Measurements from ENCODE around the gene RMND5A. TPM values are rescaled to one million over a fixed set of nuclear protein-coding genes. Genes with fewer than 3 reads are reported as not detected.
"Not testable (repeated sequence)": the region's sequence is repeated elsewhere in the genome, so short reads cannot be mapped to it uniquely, and the experiment has no call there.

RMND5A gene
- total and polyA plus RNA-seq, 5 donors = 28.3 to 68.1 (median 64.4) TPM

DNA sequence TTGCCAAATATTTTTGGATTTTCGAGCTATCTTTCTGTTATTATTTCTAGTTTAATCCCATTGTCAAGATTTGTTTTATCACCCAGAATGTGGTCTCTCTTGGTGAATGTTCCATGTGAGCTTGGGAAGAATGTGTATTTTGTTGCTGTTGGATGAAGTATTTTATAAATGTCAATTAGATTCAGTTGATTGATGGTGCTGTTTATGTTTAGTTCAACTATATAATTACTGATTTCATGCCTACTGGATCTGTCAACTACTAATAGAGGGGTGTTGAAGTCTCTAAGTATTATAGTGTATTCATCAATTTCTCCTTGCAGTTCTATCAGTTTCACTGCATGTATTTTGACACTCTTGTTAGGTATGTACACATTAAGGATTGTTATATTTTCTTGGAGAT lies 34.7 kb upstream of the RMND5A start:
- H3K4me3 ChIP-seq (ENCODE audit: low read length) = no peak overlapping the region
- DNase-seq = no peak
- no peak for ATAC-seq
- H3K27ac ChIP-seq (ENCODE audit: low read length) = no peak overlapping the region
- no peaks in the 10 kb centered on the region for H3K9me3 ChIP-seq (ENCODE audit: control insufficient read depth, low read length)
- 85% methylated on average over 1 of the region's 1 CpG for WGBS
- H3K27me3 ChIP-seq (ENCODE audit: control insufficient read depth, insufficient read depth) = no peaks in the 10 kb centered on the region
- intact Hi-C loops (cut with DNase I) = no loop called here
- no peaks in the 10 kb centered on the region for H3K4me1 ChIP-seq (ENCODE audit: control insufficient read depth, insufficient read depth, low read length)

DNA sequence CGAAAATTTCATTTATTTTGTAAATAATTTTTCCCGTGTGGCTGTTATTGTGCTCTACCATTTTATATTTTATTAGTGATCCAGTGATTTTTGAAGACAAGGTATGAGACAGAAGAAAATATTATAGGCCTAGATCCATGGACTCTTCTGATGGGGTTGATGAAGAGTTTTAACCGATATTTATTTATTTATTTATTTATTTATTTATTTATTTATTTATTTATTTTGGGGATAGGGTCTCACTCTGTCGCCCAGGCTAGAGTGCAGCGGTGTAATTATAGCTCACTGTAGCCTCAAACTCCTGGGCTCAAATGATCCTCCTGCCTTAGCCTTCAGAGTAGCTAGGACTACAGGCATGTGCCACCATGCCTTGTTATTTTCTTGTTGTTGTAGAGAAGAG lies 33.6 kb upstream of the RMND5A start:
- ATAC-seq (no peak), DNase-seq (no peak)
- intact Hi-C loops (cut with DNase I) = no loop called here
- WGBS = 95% methylated on average over 5 of the region's 5 CpGs
- Histone ChIP-seq H3K27me3 (ENCODE audit: control insufficient read depth, insufficient read depth) (no peaks in the 10 kb centered on the region), H3K27ac (ENCODE audit: low read length) (no peak overlapping the region), H3K4me1 (ENCODE audit: control insufficient read depth, insufficient read depth, low read length) (no peaks in the 10 kb centered on the region), H3K9me3 (ENCODE audit: control insufficient read depth, low read length) (no peaks in the 10 kb centered on the region), H3K4me3 (ENCODE audit: low read length) (no peak overlapping the region)

DNA sequence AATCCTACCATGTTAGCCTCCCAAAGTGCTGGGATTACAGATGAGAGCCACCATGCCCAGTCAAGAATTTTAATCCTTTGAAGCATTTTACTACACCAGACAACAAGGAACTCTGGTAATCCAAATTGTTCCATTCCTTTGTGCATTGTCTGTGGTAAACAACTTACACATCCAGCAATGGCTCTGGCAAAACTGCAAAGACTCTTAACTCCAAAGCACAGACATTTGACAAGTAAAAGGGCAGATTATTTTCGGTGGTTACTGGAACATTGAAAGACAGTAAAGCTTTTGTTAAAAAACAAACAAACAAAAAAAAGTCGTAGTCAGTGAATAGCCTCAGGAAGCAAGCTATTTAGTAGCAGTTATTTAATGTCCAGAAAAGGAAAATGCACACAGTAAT lies 33.2 kb upstream of the RMND5A start:
- 70% methylated on average over 2 of the region's 2 CpGs for WGBS
- DNase-seq = no peak
- Histone ChIP-seq H3K4me1 (ENCODE audit: control insufficient read depth, insufficient read depth, low read length) (no peaks in the 10 kb centered on the region), H3K27ac (ENCODE audit: low read length) (no peak overlapping the region), H3K4me3 (ENCODE audit: low read length) (no peak overlapping the region), H3K27me3 (ENCODE audit: control insufficient read depth, insufficient read depth) (no peaks in the 10 kb centered on the region), H3K9me3 (ENCODE audit: control insufficient read depth, low read length) (no peaks in the 10 kb centered on the region)
- intact Hi-C loops (cut with DNase I) = no loop called here
- no peak for ATAC-seq

DNA sequence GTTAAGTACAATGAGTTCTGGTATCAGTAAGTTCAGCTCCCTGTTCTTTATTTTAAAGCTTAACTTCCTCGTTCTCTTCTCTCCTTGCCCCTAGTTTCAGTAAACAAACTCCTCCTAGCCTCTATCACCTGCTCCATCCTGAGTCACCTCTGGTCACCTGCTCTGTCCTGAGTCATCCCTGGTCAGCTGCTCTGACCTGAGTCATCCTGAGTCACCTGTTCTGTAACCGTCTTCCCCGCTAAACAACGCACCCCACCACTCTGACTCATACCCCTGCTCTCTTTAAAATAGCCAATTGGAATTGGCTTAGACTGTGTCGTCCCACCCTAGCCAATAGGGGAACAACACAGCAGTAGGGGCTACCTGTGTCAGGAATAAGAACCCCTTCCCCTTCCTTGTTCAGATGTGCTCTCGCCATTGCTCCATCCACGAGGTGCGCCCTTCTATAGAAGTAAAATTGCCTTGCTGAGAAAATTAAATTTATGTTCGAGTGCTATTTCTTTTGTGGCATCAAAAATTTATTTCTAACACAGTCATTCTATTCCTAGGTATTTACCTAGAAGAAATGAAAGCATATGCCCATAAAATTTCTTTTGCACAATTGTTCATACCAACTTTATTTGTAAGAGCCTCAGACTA lies 24.9 kb upstream of the RMND5A start:
- WGBS = 91% methylated on average over 9 of the region's 9 CpGs
- intact Hi-C loops (cut with DNase I) = loop anchor here in 1 of 4 donors (10.0 kb wide), 1 partner anchor 50 kb away; no protein-coding TSS in a partner anchor
- no peaks in the 10 kb centered on the region for H3K4me1 ChIP-seq (ENCODE audit: control insufficient read depth, insufficient read depth, low read length)

DNA sequence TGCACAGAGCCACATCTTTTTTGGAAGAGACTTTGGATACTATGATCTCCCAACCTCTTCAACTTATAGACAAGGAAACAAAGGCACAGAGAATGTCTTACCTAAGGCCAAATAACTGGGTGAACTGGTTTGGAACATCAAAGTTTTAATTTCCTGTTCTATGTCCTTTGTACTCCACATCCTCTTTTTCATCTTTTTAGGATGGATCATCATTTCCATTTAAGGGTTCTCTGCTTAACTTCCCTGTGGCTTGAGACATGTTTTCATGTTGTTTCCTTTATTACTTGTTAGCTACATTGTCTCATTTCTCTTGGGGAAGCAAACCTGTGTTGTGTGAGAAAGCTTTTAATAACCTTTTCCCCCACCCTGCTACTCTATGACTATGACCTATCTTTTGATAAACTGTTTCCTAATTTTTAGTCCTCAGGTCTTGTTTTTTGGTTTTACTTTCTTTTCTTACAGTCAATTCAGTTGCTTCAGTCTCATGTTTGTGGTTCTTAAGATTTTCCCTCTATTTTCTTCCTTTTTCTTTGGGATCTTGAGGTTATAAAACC lies 22.5 kb upstream of the RMND5A start:
- intact Hi-C loops (cut with DNase I) = loop anchor here in 1 of 4 donors (10.0 kb wide), 1 partner anchor 53 kb away; no protein-coding TSS in a partner anchor
- Histone ChIP-seq H3K4me1 (ENCODE audit: control insufficient read depth, insufficient read depth, low read length) (no peaks in the 10 kb centered on the region), H3K4me3 (ENCODE audit: low read length) (no peak overlapping the region), H3K27me3 (ENCODE audit: control insufficient read depth, insufficient read depth) (no peaks in the 10 kb centered on the region), H3K9me3 (ENCODE audit: control insufficient read depth, low read length) (no peaks in the 10 kb centered on the region), H3K27ac (ENCODE audit: low read length) (no peak overlapping the region)
- no peak for ATAC-seq
- DNase-seq = no peak

More for the DNA sequence above, 24.9 kb upstream of the RMND5A start:
- Histone ChIP-seq H3K27me3 (ENCODE audit: control insufficient read depth, insufficient read depth) (no peaks in the 10 kb centered on the region), H3K27ac (ENCODE audit: low read length) (no peak overlapping the region), H3K9me3 (ENCODE audit: control insufficient read depth, low read length) (no peaks in the 10 kb centered on the region), H3K4me3 (ENCODE audit: low read length) (no peak overlapping the region)
- ATAC-seq (no peak), DNase-seq (no peak)

DNA sequence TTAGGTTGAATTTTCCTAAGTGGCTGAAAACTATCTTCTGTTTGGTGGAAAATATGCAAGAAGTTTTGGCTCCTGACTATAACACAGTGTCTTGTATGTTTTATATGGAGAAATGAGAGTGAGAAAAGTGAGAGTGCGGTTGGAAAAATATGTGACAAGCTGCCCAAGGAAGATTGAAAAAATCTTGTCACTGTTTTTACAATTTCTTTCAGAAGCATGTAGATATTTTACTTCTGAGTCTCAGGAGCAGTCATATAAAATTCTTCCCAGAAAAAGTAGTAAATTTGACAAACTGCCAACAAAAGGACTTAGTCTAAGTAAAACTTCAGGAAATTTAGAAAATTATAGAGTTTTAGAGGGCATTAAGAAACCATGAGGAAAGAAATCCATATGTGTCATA lies 19.4 kb upstream of the RMND5A start:
- Histone ChIP-seq H3K27me3 (ENCODE audit: control insufficient read depth, insufficient read depth) (no peaks in the 10 kb centered on the region), H3K4me1 (ENCODE audit: control insufficient read depth, insufficient read depth, low read length) (no peaks in the 10 kb centered on the region), H3K27ac (ENCODE audit: low read length) (no peak overlapping the region), H3K9me3 (ENCODE audit: control insufficient read depth, low read length) (no peaks in the 10 kb centered on the region), H3K4me3 (ENCODE audit: low read length) (no peak overlapping the region)
- DNase-seq (no peak), ATAC-seq (no peak)
- intact Hi-C loops (cut with DNase I) = loop anchor here in 1 of 4 donors (10.0 kb wide), 1 partner anchor 76 kb away; the partner anchor contains the start of gene RNF103
- 70% methylated on average over 1 of the region's 1 CpG for WGBS

DNA sequence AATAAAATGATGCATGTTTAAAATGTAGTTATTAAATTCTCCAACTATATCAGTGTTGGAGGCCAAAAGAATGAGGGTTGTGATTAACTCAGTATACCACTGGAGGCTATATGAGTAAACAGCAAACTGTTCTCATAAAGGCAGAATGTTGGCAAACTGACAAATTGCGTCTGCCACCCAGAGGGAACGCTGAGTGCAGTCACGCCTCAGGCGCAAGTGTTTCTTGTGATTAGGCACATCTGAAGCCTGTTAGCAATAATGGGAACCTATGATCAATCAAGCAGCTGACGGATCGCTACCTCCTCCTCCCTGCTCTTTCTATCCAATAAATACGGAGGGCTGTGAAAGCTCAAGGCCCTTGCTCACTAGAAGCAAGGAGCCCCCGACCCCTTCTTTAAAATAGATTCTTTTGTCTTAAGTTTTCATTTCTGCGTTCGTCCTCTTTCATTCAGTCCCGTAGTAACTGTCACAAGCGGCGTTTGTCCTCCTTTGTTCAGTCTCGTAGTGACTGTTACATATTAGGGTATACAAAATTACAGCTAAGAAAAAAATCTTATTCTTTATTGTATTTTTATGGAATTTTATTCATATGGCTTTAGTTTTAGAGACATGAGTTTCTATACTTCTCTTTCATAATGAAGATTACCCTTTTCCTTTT lies 16.3 kb upstream of the RMND5A start:
- ATAC-seq (peak; percentile 48 to 52), DNase-seq (peak in 1 of 3 donors; percentile 78)
- Histone ChIP-seq H3K4me1 (ENCODE audit: control insufficient read depth, insufficient read depth, low read length) (no peaks in the 10 kb centered on the region), H3K9me3 (ENCODE audit: control insufficient read depth, low read length) (no peaks in the 10 kb centered on the region), H3K27ac (ENCODE audit: low read length) (peak overlapping the region; percentile 93), H3K27me3 (ENCODE audit: control insufficient read depth, insufficient read depth) (no peaks in the 10 kb centered on the region), H3K4me3 (ENCODE audit: low read length) (no peak overlapping the region)
- intact Hi-C loops (cut with DNase I) = loop anchor here in 1 of 4 donors (10.0 kb wide), 1 partner anchor 79 kb away; the partner anchor contains the start of gene RNF103
- WGBS = 52% methylated on average over 14 of the region's 14 CpGs

DNA sequence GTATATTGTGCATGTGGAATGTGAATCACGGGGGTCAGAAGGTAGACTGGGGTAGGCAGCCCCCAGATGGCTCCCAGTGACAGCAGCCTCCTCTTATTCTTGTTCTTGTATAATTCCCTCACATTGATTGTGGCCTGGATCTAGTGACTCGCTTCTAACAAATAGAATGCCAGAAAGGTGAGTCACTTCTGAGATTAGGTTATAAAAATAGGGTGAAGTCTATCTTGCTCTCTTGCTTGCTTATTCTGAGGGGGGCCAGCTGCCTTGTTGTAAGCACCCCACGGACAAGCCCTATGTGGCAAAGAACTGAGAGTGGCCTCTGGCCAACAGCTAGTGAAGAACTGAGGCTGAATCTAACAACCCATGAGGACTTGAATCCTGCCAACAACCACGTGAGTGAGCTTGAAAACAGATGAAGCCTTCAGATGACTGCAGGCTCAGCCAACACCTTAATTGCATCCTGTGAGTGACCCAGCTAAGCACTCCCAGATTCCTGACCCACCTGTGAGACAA lies 15.6 kb upstream of the RMND5A start:
- no peaks in the 10 kb centered on the region for H3K9me3 ChIP-seq (ENCODE audit: control insufficient read depth, low read length)
- ATAC-seq (peak; percentile 82 to 87), DNase-seq (peak in 2 of 3 donors; percentile 20 to 43)
- WGBS = 21% methylated on average over 4 of the region's 4 CpGs
- no peaks in the 10 kb centered on the region for H3K27me3 ChIP-seq (ENCODE audit: control insufficient read depth, insufficient read depth)
- no peak overlapping the region for H3K4me3 ChIP-seq (ENCODE audit: low read length)
- intact Hi-C loops (cut with DNase I) = loop anchor here in 1 of 4 donors (10.0 kb wide), 1 partner anchor 80 kb away; the partner anchor contains the start of gene RNF103
- H3K4me1 ChIP-seq (ENCODE audit: control insufficient read depth, insufficient read depth, low read length) = no peaks in the 10 kb centered on the region
- peak overlapping the region; percentile 93 for H3K27ac ChIP-seq (ENCODE audit: low read length)

DNA sequence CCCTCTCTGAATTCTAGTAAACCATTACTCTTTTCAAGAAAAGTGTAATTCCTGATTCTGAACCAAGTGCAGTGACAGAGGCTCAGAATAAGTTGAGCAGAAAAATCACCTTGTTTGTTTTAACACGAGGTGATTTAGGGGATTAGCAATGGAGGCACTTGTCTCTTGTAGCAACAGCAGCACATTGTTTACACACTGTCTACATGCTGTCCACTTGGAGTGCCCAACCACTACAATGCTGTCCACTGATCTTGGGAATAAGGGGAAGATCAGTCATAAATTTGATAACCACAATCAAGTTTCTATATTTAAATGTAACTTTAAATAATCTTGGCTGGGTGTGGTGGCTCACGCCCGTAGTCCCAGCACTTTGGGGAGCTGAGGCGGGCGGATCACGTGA lies 13.9 kb upstream of the RMND5A start:
- Histone ChIP-seq H3K4me1 (ENCODE audit: control insufficient read depth, insufficient read depth, low read length) (no peaks in the 10 kb centered on the region), H3K27me3 (ENCODE audit: control insufficient read depth, insufficient read depth) (no peaks in the 10 kb centered on the region), H3K4me3 (ENCODE audit: low read length) (no peak overlapping the region), H3K27ac (ENCODE audit: low read length) (peak overlapping the region; percentile 7), H3K9me3 (ENCODE audit: control insufficient read depth, low read length) (no peaks in the 10 kb centered on the region)
- DNase-seq = peak in 1 of 3 donors; percentile 45
- WGBS = 66% methylated on average over 6 of the region's 6 CpGs
- intact Hi-C loops (cut with DNase I) = loop anchor here in 1 of 4 donors (10.0 kb wide), 1 partner anchor 81 kb away; the partner anchor contains the start of gene RNF103
- ATAC-seq = peak; percentile 63 to 74

DNA sequence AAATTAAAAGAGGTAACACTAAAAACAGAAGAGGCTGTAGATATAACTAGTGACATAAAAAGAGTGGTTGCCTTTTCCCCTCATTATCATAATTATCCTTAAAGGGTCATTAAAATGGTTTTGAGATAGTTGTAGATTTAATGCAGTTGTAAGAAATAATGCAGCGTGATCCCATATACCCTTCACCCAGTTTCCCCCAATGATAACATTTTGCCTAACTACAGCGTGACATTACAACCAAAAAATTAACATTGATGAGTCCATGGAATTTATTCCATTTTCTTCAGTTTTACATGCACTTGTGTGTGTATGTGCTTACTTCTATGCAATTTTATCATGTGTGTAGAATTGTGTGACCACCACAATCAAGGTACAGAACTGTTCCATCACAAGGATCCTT lies 13.2 kb upstream of the RMND5A start:
- no peaks in the 10 kb centered on the region for H3K27me3 ChIP-seq (ENCODE audit: control insufficient read depth, insufficient read depth)
- 97% methylated on average over 2 of the region's 2 CpGs for WGBS
- H3K4me1 ChIP-seq (ENCODE audit: control insufficient read depth, insufficient read depth, low read length) = no peaks in the 10 kb centered on the region
- intact Hi-C loops (cut with DNase I) = loop anchor here in 1 of 4 donors (10.0 kb wide), 1 partner anchor 82 kb away; the partner anchor contains the start of gene RNF103
- DNase-seq (no peak), ATAC-seq (no peak)
- H3K9me3 ChIP-seq (ENCODE audit: control insufficient read depth, low read length) = no peaks in the 10 kb centered on the region
- no peak overlapping the region for H3K27ac ChIP-seq (ENCODE audit: low read length)
- H3K4me3 ChIP-seq (ENCODE audit: low read length) = no peak overlapping the region

DNA sequence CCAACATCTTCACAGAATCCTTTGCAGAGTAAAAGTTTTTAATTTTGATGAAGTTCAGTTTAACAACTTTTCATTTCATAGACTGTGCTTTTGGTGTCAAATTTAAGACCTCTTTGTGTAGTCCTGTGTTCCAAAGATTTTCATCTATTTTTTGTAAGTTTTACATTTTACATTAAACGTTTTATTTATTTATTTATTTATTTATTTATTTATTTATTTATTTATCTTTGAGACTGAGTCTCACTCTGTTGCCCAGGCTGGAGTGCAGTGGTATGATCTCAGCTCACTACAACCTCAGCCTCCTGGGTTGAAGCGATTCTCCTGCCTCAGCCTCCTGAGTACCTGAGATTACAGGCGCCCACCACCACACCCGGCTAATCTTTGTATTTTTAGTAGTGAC lies 12.0 kb upstream of the RMND5A start:
- H3K27me3 ChIP-seq (ENCODE audit: control insufficient read depth, insufficient read depth); H3K9me3 ChIP-seq (ENCODE audit: control insufficient read depth, low read length); H3K4me3 ChIP-seq (ENCODE audit: low read length); H3K4me1 ChIP-seq (ENCODE audit: control insufficient read depth, insufficient read depth, low read length); ATAC-seq; H3K27ac ChIP-seq (ENCODE audit: low read length); DNase-seq: not testable (repeated sequence)
- intact Hi-C loops (cut with DNase I) = loop anchor here in 1 of 4 donors (10.0 kb wide), 1 partner anchor 83 kb away; the partner anchor contains the start of gene RNF103
- 89% methylated on average over 4 of the region's 4 CpGs for WGBS
